ENCODE results near the gene TFF2.

The TFF2 gene

GRCh38 chr21:42379426-42380215, 28.8 kb upstream of the TFF2 start:
- no peak for TF ChIP-seq CTCF (conservative IDR thresholded peaks at IDR 0.05; ENCODE audit: low read depth)
- POLR2A ChIA-PET (ENCODE audit: low non-redundant PET): no interaction called here
- DNase-seq (ENCODE audit: low spot score): no peak
- CTCF ChIA-PET: interaction anchor here (0.6 kb wide), 1 partner anchor 153 kb away, joined by 3 read pairs; no protein-coding TSS in a partner anchor
- no peak overlapping the region for H3K27ac ChIP-seq

- no peak for DNase-seq (ENCODE audit: low spot score)
- no peak for TF ChIP-seq CTCF (conservative IDR thresholded peaks at IDR 0.05; ENCODE audit: low read depth)
- H3K27ac ChIP-seq: no peak overlapping the region
- CTCF ChIA-PET: interaction anchor here (0.8 kb wide), 1 partner anchor 69 kb away, joined by 3 read pairs; no protein-coding TSS in a partner anchor
- POLR2A ChIA-PET (ENCODE audit: low non-redundant PET): no interaction called here
These were observed 27.6 kb upstream of the TFF2 start for GRCh38 chr21:42378418-42378817.

GRCh38 chr21:42377951-42378340, 27.2 kb upstream of the TFF2 start:
- ChIA-PET POLR2A (ENCODE audit: low non-redundant PET) (no interaction called here), CTCF (interaction anchor here (0.7 to 0.8 kb wide), 2 partner anchors 10 to 69 kb away, joined by 3 to 5 read pairs; no protein-coding TSS in a partner anchor)
- TF ChIP-seq CTCF (conservative IDR thresholded peaks at IDR 0.05; ENCODE audit: low read depth): no peak
- DNase-seq (ENCODE audit: low spot score): no peak
- H3K27ac ChIP-seq: no peak overlapping the region

- POLR2A ChIA-PET (ENCODE audit: low non-redundant PET): no interaction called here
- DNase-seq (ENCODE audit: low spot score): no peak
- H3K27ac ChIP-seq: no peak overlapping the region
- CTCF ChIA-PET: interaction anchor here (0.7 kb wide), 2 partner anchors 9 to 45 kb away, joined by 3 to 5 read pairs; no protein-coding TSS in a partner anchor
- TF ChIP-seq CTCF (conservative IDR thresholded peaks at IDR 0.05; ENCODE audit: low read depth): no peak
These were observed 26.6 kb upstream of the TFF2 start for GRCh38 chr21:42377211-42377950.

GRCh38 chr21:42376338-42376982, 25.7 kb upstream of the TFF2 start:
- CTCF ChIA-PET: interaction anchor here (0.7 kb wide), 1 partner anchor 44 kb away, joined by 3 read pairs; no protein-coding TSS in a partner anchor
- POLR2A ChIA-PET (ENCODE audit: low non-redundant PET): no interaction called here
- DNase-seq (ENCODE audit: low spot score): no peak
- H3K27ac ChIP-seq: no peak overlapping the region
- TF ChIP-seq CTCF (conservative IDR thresholded peaks at IDR 0.05; ENCODE audit: low read depth): no peak

GRCh38 chr21:42375966-42376337, 25.2 kb upstream of the TFF2 start:
- ChIA-PET CTCF (no interaction called here), POLR2A (ENCODE audit: low non-redundant PET) (no interaction called here)
- DNase-seq (ENCODE audit: low spot score): no peak
- no peak overlapping the region for H3K27ac ChIP-seq
- TF ChIP-seq CTCF (conservative IDR thresholded peaks at IDR 0.05; ENCODE audit: low read depth): no peak

All from RWPE1 (cell line).